Epithelial cell of esophagus (primary cell): ENCODE measurements around the gene ASXL2.
A peak's percentile ranks its signal among the peaks of the same experiment; 100 is the strongest.

ENCODE experiments used
- DNase-seq: peaks from one replicate; pipeline ENCODE4 v3.0.0; 2010; ENCODE audit warnings: low read depth
- H3K4me3 ChIP-seq: 2 replicates; pipeline ENCODE4 v1.5.1; 2011; ENCODE audit warnings: mild to moderate bottlenecking, low read length, control low read depth
- CTCF ChIP-seq: IDR thresholded peaks from 2 replicates; pipeline ENCODE4 v1.5.1; 2011; ENCODE audit warnings: low read depth, mild to moderate bottlenecking, low read length, control low read depth, inconsistent platforms; ENCODE audit not compliant: insufficient read depth; ENCODE audit errors: missing control alignments

ASXL2 gene

GRCh38 chr2:25726522-25726921 lies 151.8 kb downstream of the ASXL2 start:
- peak; percentile 21 for DNase-seq
- TF ChIP-seq CTCF = no peak
- H3K4me3 ChIP-seq = no peak overlapping the region

- H3K4me3 ChIP-seq = no peak overlapping the region
- DNase-seq = no peak
- no peak for TF ChIP-seq CTCF
Observed at GRCh38 chr2:25725877-25726276, 152.4 kb downstream of the ASXL2 start.

GRCh38 chr2:25724756-25725155 lies 153.5 kb downstream of the ASXL2 start:
- DNase-seq = no peak
- TF ChIP-seq CTCF = no peak
- H3K4me3 ChIP-seq = no peak overlapping the region

- H3K4me3 ChIP-seq = no peak overlapping the region
Observed at GRCh38 chr2:25722224-25722623, 156.1 kb downstream of the ASXL2 start.

GRCh38 chr2:25720575-25720974 lies 157.7 kb downstream of the ASXL2 start:
- no peak overlapping the region for H3K4me3 ChIP-seq
- peak; percentile 31 for DNase-seq
- TF ChIP-seq CTCF = no peak

More at GRCh38 chr2:25722224-25722623, 156.1 kb downstream of the ASXL2 start:
- no peak for DNase-seq
- TF ChIP-seq CTCF = no peak

- TF ChIP-seq CTCF = peak; percentile 25
- H3K4me3 ChIP-seq = no peak overlapping the region
- no peak for DNase-seq
Observed at GRCh38 chr2:25714740-25715139, 163.5 kb downstream of the ASXL2 start.

- H3K4me3 ChIP-seq = no peak overlapping the region
- DNase-seq = no peak
- no peak for TF ChIP-seq CTCF
Observed at GRCh38 chr2:25712455-25712854, 165.8 kb downstream of the ASXL2 start.
